Astrocyte of the cerebellum (primary cell): ENCODE results near the gene TWIST2.

Experiments used
- DNase-seq: peaks from one replicate; pipeline ENCODE4 v3.0.0-alpha.2; 2011; ENCODE audit warnings: low read depth
- H3K4me3 ChIP-seq: 2 replicates; pipeline ENCODE4 v1.5.1; 2011; ENCODE audit warnings: mild to moderate bottlenecking, low read depth, low read length, moderate library complexity
- CTCF ChIP-seq: IDR thresholded peaks from 2 replicates; pipeline ENCODE4 v1.5.1; 2012; ENCODE audit warnings: low read length, low read depth, moderate library complexity, mild to moderate bottlenecking; ENCODE audit errors: missing control alignments
- in situ Hi-C: cut with HindIII; loops from 2 replicates; pipeline ENCODE4 v1.10.0; 2017; ENCODE audit warnings: low sequenced_read_pairs

The TWIST2 gene

GRCh38 chr2:238857959-238858358, 10.1 kb downstream of the TWIST2 start:
- no peak overlapping the region for H3K4me3 ChIP-seq
- TF ChIP-seq CTCF: no peak
- in situ Hi-C loops: no loop called here
- no peak for DNase-seq

GRCh38 chr2:238859636-238860347, 11.9 kb downstream of the TWIST2 start:
- H3K4me3 ChIP-seq: no peak overlapping the region
- TF ChIP-seq CTCF: no peak
- in situ Hi-C loops: no loop called here
- DNase-seq: no peak

- in situ Hi-C loops: no loop called here
- no peak for TF ChIP-seq CTCF
- no peak for DNase-seq
- no peak overlapping the region for H3K4me3 ChIP-seq
These were observed 13.3 kb downstream of the TWIST2 start for GRCh38 chr2:238861013-238861730.

GRCh38 chr2:238861766-238862315, 14.0 kb downstream of the TWIST2 start:
- in situ Hi-C loops: no loop called here
- H3K4me3 ChIP-seq: no peak overlapping the region
- TF ChIP-seq CTCF: no peak
- DNase-seq: no peak

- no peak for DNase-seq
- in situ Hi-C loops: no loop called here
- no peak for TF ChIP-seq CTCF
- no peak overlapping the region for H3K4me3 ChIP-seq
These were observed 14.8 kb downstream of the TWIST2 start for GRCh38 chr2:238862701-238863100.

- no peak for TF ChIP-seq CTCF
- in situ Hi-C loops: no loop called here
- no peak overlapping the region for H3K4me3 ChIP-seq
- no peak for DNase-seq
These were observed 15.3 kb downstream of the TWIST2 start for GRCh38 chr2:238863231-238863630.
